ENCODE results near the gene TEX48.

DNA sequence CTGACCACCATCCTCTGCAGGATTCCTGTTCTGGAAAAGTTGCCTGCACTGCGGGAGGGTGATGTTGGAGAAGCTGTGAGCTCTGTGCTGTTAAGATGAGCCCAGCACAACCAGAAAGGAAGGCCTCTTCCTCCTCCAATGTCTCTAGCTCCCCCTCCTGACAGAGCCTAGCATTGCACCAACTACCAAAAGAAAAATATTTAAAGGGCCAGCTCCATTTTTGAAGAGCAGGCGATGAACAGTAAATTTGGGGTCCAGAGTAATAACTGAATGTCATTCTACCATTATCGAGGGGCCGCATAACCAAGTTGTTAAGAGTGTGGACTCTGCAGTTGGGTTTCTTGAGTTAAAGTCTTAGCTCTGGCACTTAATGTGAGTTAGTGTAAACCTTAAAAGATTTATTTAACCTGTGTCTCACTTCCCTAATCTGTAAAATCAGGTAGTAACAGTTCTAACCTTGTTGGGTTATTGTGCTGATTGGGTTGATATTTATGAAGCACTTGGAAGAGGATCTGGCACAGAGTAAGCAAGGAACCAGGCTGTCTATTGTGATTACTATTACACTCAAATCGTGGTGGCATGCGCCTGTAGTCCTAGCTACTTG, 28.3 kb downstream of the TEX48 start:
- TF ChIP-seq, protein P1, sequence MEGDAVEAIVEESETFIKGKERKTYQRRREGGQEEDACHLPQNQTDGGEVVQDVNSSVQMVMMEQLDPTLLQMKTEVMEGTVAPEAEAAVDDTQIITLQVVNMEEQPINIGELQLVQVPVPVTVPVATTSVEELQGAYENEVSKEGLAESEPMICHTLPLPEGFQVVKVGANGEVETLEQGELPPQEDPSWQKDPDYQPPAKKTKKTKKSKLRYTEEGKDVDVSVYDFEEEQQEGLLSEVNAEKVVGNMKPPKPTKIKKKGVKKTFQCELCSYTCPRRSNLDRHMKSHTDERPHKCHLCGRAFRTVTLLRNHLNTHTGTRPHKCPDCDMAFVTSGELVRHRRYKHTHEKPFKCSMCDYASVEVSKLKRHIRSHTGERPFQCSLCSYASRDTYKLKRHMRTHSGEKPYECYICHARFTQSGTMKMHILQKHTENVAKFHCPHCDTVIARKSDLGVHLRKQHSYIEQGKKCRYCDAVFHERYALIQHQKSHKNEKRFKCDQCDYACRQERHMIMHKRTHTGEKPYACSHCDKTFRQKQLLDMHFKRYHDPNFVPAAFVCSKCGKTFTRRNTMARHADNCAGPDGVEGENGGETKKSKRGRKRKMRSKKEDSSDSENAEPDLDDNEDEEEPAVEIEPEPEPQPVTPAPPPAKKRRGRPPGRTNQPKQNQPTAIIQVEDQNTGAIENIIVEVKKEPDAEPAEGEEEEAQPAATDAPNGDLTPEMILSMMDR (IDR thresholded peaks at IDR 0.05 in 2 of 3, conservative IDR thresholded peaks at IDR 0.05 in 1 of 3; ENCODE audit: control insufficient read depth in 2 of 3, extremely low read depth in 1 of 3, insufficient read depth in 1 of 3, low read depth in 3 of 3, low read length in 3 of 3), result peak; percentile 89 to 99 (median 95); a peak in 5 of 6 replicates
- TF ChIP-seq RCOR1 (conservative IDR thresholded peaks at IDR 0.05; ENCODE audit: low read depth, low read length) (no peak), ZBTB40 (IDR thresholded peaks at IDR 0.05; ENCODE audit: borderline replicate concordance) (no peak), CBX5 (IDR thresholded peaks at IDR 0.05; ENCODE audit: low read depth) (no peak), RELA (IDR thresholded peaks at IDR 0.05; ENCODE audit: borderline replicate concordance, partially characterized antibody) (no peak), CHD4 (IDR thresholded peaks at IDR 0.05) (no peak), REST (IDR thresholded peaks at IDR 0.05; ENCODE audit: low read depth, low read length) (no peak), CREM (IDR thresholded peaks at IDR 0.05; ENCODE audit: low read depth) (no peak)
